Spleen (tissue), 7 donors: ENCODE measurements around the gene RASSF5.

ENCODE experiments used
- CTCF ChIP-seq, 11 experiments: fragments of 200-600 bp in 7 of 11; fragments of 450-650 bp in 4 of 11; sonication (generic) in 4 of 11; IDR thresholded peaks in 8 of 11; conservative IDR thresholded peaks in 3 of 11; 1 replicate in 7 of 11; 2 replicates in 4 of 11; pipeline versions ENCODE4 v1.4.0 to v1.8.0; 2016 to 2021; ENCODE audit warnings: antibody characterized with exemption in 11 of 11, inconsistent platforms in 4 of 11, mild to moderate bottlenecking in 1 of 11
- POLR2A ChIP-seq, 3 donors: fragments of 450-650 bp; IDR thresholded peaks; one replicate each; pipeline ENCODE4 v1.5.1; 2017; ENCODE audit warnings: antibody characterized with exemption in 3 of 3, mild to moderate bottlenecking in 1 of 3
- donor health status: DM: no; HTN: no; CAD: no; lungs with moderate emphysema.
- donor health status: DM: no; HTN: no; CAD: no.
- donor health status: DM: no; HTN: no; CAD: no.

DNA sequence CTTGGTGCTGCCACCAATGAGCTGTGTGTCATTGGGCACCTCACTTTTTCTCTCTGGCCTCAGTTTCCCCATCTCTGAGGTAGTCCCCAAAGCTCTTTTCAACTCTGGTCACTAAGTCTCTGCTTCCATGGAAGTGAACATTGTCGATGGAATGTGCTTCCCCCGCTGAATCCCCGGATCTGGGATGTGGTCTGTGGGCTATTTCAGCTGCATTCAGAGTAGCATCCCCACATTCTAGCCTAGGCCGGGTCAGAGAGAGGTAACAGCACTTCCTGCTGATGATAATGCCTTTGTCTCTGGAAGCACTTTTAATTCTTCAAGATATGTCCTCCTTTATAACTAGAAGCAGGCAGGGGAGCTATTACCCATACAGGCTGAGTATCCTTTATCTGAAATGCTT, 29.8 kb downstream of the RASSF5 start:
- no peak for TF ChIP-seq CTCF (IDR thresholded peaks at IDR 0.05 in 8 of 11, conservative IDR thresholded peaks at IDR 0.05 in 3 of 11)
- TF ChIP-seq POLR2A (IDR thresholded peaks at IDR 0.05) = no peak
